ENCODE data around the gene TECTA.
"Not testable (repeated sequence)": the region's sequence is repeated elsewhere in the genome, so short reads cannot be mapped to it uniquely, and the experiment has no call there.

TECTA gene

GRCh38 chr11:121210445-121211080 lies 109.5 kb downstream of the TECTA start:
- in situ Hi-C loops (cut with HindIII; ENCODE audit: low pct_ligation_motif_present, low pct_unique_long_range_greater_than_20kb, low sequenced_read_pairs) = no loop called here
- no peak for DNase-seq

GRCh38 chr11:121211626-121212025 lies 110.6 kb downstream of the TECTA start:
- no peak for DNase-seq
- in situ Hi-C loops (cut with HindIII; ENCODE audit: low pct_ligation_motif_present, low pct_unique_long_range_greater_than_20kb, low sequenced_read_pairs) = no loop called here

GRCh38 chr11:121212536-121213361 lies 111.7 kb downstream of the TECTA start:
- in situ Hi-C loops (cut with HindIII; ENCODE audit: low pct_ligation_motif_present, low pct_unique_long_range_greater_than_20kb, low sequenced_read_pairs) = no loop called here
- no peak for DNase-seq

- in situ Hi-C loops (cut with HindIII; ENCODE audit: low pct_ligation_motif_present, low pct_unique_long_range_greater_than_20kb, low sequenced_read_pairs) = no loop called here
- DNase-seq = no peak
Observed at GRCh38 chr11:121213362-121213893, 112.4 kb downstream of the TECTA start.

GRCh38 chr11:121214861-121215260 lies 113.8 kb downstream of the TECTA start:
- in situ Hi-C loops (cut with HindIII; ENCODE audit: low pct_ligation_motif_present, low pct_unique_long_range_greater_than_20kb, low sequenced_read_pairs) = no loop called here
- no peak for DNase-seq

GRCh38 chr11:121221496-121222200 lies 120.6 kb downstream of the TECTA start:
- in situ Hi-C loops (cut with HindIII; ENCODE audit: low pct_ligation_motif_present, low pct_unique_long_range_greater_than_20kb, low sequenced_read_pairs) = no loop called here
- no peak for DNase-seq

- DNase-seq = no peak
- in situ Hi-C loops (cut with HindIII; ENCODE audit: low pct_ligation_motif_present, low pct_unique_long_range_greater_than_20kb, low sequenced_read_pairs) = no loop called here
Observed at GRCh38 chr11:121223161-121223560, 122.1 kb downstream of the TECTA start.

- no peak for DNase-seq
- in situ Hi-C loops (cut with HindIII; ENCODE audit: low pct_ligation_motif_present, low pct_unique_long_range_greater_than_20kb, low sequenced_read_pairs) = no loop called here
Observed at GRCh38 chr11:121225382-121225781, 124.3 kb downstream of the TECTA start.

- in situ Hi-C loops (cut with HindIII; ENCODE audit: low pct_ligation_motif_present, low pct_unique_long_range_greater_than_20kb, low sequenced_read_pairs) = no loop called here
- no peak for DNase-seq
Observed at GRCh38 chr11:121226415-121227263, 125.6 kb downstream of the TECTA start.

- in situ Hi-C loops (cut with HindIII; ENCODE audit: low pct_ligation_motif_present, low pct_unique_long_range_greater_than_20kb, low sequenced_read_pairs) = no loop called here
- DNase-seq = no peak
Observed at GRCh38 chr11:121228851-121229250, 127.8 kb downstream of the TECTA start.

- no peak for DNase-seq
Observed at GRCh38 chr11:121229495-121230215, 128.6 kb downstream of the TECTA start.

GRCh38 chr11:121231576-121232278 lies 130.7 kb downstream of the TECTA start:
- in situ Hi-C loops (cut with HindIII; ENCODE audit: low pct_ligation_motif_present, low pct_unique_long_range_greater_than_20kb, low sequenced_read_pairs) = no loop called here

More at GRCh38 chr11:121229495-121230215, 128.6 kb downstream of the TECTA start:
- in situ Hi-C loops (cut with HindIII; ENCODE audit: low pct_ligation_motif_present, low pct_unique_long_range_greater_than_20kb, low sequenced_read_pairs) = no loop called here

GRCh38 chr11:121235057-121235456 lies 134.0 kb downstream of the TECTA start:
- in situ Hi-C loops (cut with HindIII; ENCODE audit: low pct_ligation_motif_present, low pct_unique_long_range_greater_than_20kb, low sequenced_read_pairs) = no loop called here
- no peak for DNase-seq

More at GRCh38 chr11:121231576-121232278, 130.7 kb downstream of the TECTA start:
- DNase-seq = no peak

- in situ Hi-C loops (cut with HindIII; ENCODE audit: low pct_ligation_motif_present, low pct_unique_long_range_greater_than_20kb, low sequenced_read_pairs) = no loop called here
- no peak for DNase-seq
Observed at GRCh38 chr11:121236115-121237001, 135.3 kb downstream of the TECTA start.

GRCh38 chr11:121237247-121237646 lies 136.2 kb downstream of the TECTA start:
- in situ Hi-C loops (cut with HindIII; ENCODE audit: low pct_ligation_motif_present, low pct_unique_long_range_greater_than_20kb, low sequenced_read_pairs); DNase-seq: not testable (repeated sequence)

Measured in ACHN (cell line).